ENCODE data around the gene CPA5. TPM values are rescaled to one million over a fixed set of nuclear protein-coding genes. Genes with fewer than 3 reads are reported as not detected.

CPA5 gene
- total RNA-seq, 2 donors from 2014 or later, result not detected

DNA sequence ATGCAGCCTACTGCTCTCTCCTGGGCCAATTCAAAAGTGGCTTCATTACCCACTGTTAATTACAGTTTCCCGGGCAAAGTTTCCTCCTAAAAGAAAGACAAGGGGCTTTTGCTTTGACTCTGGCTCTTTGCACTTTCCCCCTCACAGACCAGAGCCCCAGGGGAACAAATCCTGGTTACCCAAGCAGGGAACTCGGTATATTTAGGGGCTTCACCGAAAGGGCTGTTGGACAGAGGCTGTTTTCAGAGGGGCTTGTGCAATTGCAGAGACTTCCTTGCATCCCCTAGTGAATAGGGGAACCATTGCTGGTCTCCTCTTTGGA, 42.7 kb downstream of the CPA5 start:
- no peaks in the 10 kb centered on the region for H3K4me1 ChIP-seq (ENCODE audit: control insufficient read depth, insufficient read depth, low read length)
- H3K27me3 Mint-ChIP-seq (ENCODE audit: insufficient read depth), result no peaks in the 10 kb centered on the region
- H3K9ac ChIP-seq (ENCODE audit: extremely low read depth, low read length, poor library complexity, severe bottlenecking), result no peak overlapping the region
- TF ChIP-seq, protein P1, sequence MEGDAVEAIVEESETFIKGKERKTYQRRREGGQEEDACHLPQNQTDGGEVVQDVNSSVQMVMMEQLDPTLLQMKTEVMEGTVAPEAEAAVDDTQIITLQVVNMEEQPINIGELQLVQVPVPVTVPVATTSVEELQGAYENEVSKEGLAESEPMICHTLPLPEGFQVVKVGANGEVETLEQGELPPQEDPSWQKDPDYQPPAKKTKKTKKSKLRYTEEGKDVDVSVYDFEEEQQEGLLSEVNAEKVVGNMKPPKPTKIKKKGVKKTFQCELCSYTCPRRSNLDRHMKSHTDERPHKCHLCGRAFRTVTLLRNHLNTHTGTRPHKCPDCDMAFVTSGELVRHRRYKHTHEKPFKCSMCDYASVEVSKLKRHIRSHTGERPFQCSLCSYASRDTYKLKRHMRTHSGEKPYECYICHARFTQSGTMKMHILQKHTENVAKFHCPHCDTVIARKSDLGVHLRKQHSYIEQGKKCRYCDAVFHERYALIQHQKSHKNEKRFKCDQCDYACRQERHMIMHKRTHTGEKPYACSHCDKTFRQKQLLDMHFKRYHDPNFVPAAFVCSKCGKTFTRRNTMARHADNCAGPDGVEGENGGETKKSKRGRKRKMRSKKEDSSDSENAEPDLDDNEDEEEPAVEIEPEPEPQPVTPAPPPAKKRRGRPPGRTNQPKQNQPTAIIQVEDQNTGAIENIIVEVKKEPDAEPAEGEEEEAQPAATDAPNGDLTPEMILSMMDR (conservative IDR thresholded peaks at IDR 0.05), result no peak
- peaks cover 6% of the 10 kb centered on the region for H3K9me3 Mint-ChIP-seq
- 88 to 92% methylated on average over 1 to 3 of the region's 3 CpGs for WGBS, 2 experiments (ENCODE audit: insufficient coverage in 1 of 2, insufficient read length in 1 of 2)
- no peak overlapping the region for H3K4me3 ChIP-seq (ENCODE audit: low read length)
- no peaks in the 10 kb centered on the region for H3K4me1 Mint-ChIP-seq
- peaks cover 2% of the 10 kb centered on the region for H3K36me3 Mint-ChIP-seq (ENCODE audit: low read depth)
- no peaks in the 10 kb centered on the region for H3K9me3 ChIP-seq (ENCODE audit: control insufficient read depth, low read length)
- DNase-seq, result no peak
- H3K27ac Mint-ChIP-seq, result no peak overlapping the region
- H3K4me3 Mint-ChIP-seq, result no peak overlapping the region
- H3K36me3 ChIP-seq (ENCODE audit: control insufficient read depth, insufficient read depth, low read length), result no peaks in the 10 kb centered on the region
- no peak overlapping the region for H3K27ac ChIP-seq (ENCODE audit: low read depth, low read length)
- no peaks in the 10 kb centered on the region for H3K27me3 ChIP-seq (ENCODE audit: control insufficient read depth, insufficient read depth, low read length, poor library complexity, severe bottlenecking)

DNA sequence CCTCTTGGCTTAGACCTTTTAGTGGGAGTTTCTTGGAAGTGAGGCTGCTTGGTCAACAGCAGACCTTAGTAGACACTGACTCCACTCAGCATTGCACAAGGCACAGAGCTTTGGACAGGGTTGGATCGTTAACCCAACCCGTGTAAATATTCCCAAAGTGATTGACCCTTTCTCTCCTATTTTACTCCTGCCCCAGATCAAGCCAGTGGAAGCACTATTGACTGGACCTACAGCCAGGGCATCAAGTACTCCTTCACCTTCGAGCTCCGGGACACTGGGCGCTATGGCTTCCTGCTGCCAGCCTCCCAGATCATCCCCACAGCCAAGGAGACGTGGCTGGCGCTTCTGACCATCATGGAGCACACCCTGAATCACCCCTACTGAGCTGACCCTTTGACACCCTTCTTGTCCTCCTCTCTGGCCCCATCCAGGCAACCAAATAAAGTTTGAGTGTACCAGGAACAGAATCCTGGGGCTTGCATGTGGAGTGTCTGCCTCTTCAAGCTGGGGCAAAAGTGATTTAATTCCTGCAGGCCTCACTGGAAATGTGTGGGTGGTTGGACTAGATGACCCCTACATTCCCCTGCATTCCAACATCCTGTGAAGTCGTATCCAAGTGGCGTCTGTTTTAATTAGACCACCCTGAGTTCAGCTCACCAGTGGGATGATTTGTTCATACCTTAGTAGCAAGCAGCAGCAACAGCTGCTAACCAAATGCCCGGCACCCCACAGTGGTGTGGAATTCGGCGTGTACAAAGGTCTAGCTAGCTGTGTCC, 43.2 kb downstream of the CPA5 start:
- DNase-seq, result no peak
- H3K4me1 ChIP-seq (ENCODE audit: control insufficient read depth, insufficient read depth, low read length), result no peaks in the 10 kb centered on the region
- Mint-ChIP-seq H3K4me1 (no peaks in the 10 kb centered on the region), H3K27ac (no peak overlapping the region), H3K27me3 (ENCODE audit: insufficient read depth) (no peaks in the 10 kb centered on the region), H3K9me3 (peaks cover 6% of the 10 kb centered on the region), H3K4me3 (no peak overlapping the region), H3K36me3 (ENCODE audit: low read depth) (peaks cover 2% of the 10 kb centered on the region)
- H3K27ac ChIP-seq (ENCODE audit: low read depth, low read length), result peak overlapping the region; percentile 55
- no peaks in the 10 kb centered on the region for H3K36me3 ChIP-seq (ENCODE audit: control insufficient read depth, insufficient read depth, low read length)
- H3K9ac ChIP-seq (ENCODE audit: extremely low read depth, low read length, poor library complexity, severe bottlenecking), result no peak overlapping the region
- no peaks in the 10 kb centered on the region for H3K27me3 ChIP-seq (ENCODE audit: control insufficient read depth, insufficient read depth, low read length, poor library complexity, severe bottlenecking)
- no peaks in the 10 kb centered on the region for H3K9me3 ChIP-seq (ENCODE audit: control insufficient read depth, low read length)
- TF ChIP-seq, protein P1 (conservative IDR thresholded peaks at IDR 0.05), result no peak
- H3K4me3 ChIP-seq (ENCODE audit: low read length), result no peak overlapping the region
- 94 to 96% methylated on average over 7 to 12 of the region's 12 CpGs for WGBS, 2 experiments (ENCODE audit: insufficient coverage in 1 of 2, insufficient read length in 1 of 2)

DNA sequence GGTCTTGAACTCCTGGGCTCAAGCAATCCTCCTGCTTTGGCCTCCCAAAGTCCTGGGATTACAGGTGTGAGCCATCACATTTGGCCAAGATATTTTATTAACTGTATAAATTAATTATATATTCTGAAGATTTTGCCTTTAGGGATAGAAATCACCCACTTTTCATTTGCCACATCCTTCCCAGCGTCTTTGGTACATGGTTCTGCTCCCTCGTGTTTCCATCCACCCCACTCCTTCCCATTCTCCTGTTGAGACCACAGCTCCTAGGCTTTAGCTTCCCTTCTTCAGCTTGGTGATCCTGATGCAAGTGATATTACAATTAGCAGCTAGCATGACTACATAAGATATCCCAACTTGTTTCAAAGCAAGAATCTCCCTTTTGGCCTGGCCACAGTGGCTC, 44.1 kb downstream of the CPA5 start:
- TF ChIP-seq, protein P1 (conservative IDR thresholded peaks at IDR 0.05), result no peak

More for the DNA sequence above, 44.1 kb downstream of the CPA5 start:
- Mint-ChIP-seq H3K4me3 (no peak overlapping the region), H3K27ac (no peak overlapping the region), H3K4me1 (no peaks in the 10 kb centered on the region), H3K9me3 (peaks cover 6% of the 10 kb centered on the region), H3K27me3 (ENCODE audit: insufficient read depth) (no peaks in the 10 kb centered on the region), H3K36me3 (ENCODE audit: low read depth) (peaks cover 2% of the 10 kb centered on the region)
- Histone ChIP-seq H3K27me3 (ENCODE audit: control insufficient read depth, insufficient read depth, low read length, poor library complexity, severe bottlenecking) (no peaks in the 10 kb centered on the region), H3K27ac (ENCODE audit: low read depth, low read length) (no peak overlapping the region), H3K4me3 (ENCODE audit: low read length) (no peak overlapping the region), H3K4me1 (ENCODE audit: control insufficient read depth, insufficient read depth, low read length) (no peaks in the 10 kb centered on the region), H3K36me3 (ENCODE audit: control insufficient read depth, insufficient read depth, low read length) (no peaks in the 10 kb centered on the region), H3K9ac (ENCODE audit: extremely low read depth, low read length, poor library complexity, severe bottlenecking) (no peak overlapping the region), H3K9me3 (ENCODE audit: control insufficient read depth, low read length) (no peaks in the 10 kb centered on the region)
- 66 to 75% methylated on average over 2 of the region's 2 CpGs for WGBS, 2 experiments (ENCODE audit: insufficient coverage in 1 of 2, insufficient read length in 1 of 2)
- DNase-seq, result no peak

All from endodermal cell (in vitro differentiated cells).